A673 (cell line): ENCODE data around the gene CXADR.

Source experiments
- EZH2 ChIP-seq: fragments of 200-600 bp; sonication (generic); IDR thresholded peaks from 2 replicates; pipeline ENCODE4 v1.6.1; 2017; ENCODE audit warnings: borderline replicate concordance, low read depth, mild to moderate bottlenecking, mixed read lengths, antibody characterized with exemption, low read length; ENCODE audit not compliant: poor library complexity, severe bottlenecking
- TF ChIP-seq, protein P1 (sequence below): fragments of 300-800, 200-600 bp; sonication (generic); conservative IDR thresholded peaks from 2 replicates; pipeline ENCODE4 v1.5.1; 2017; ENCODE audit warnings: low read depth, mild to moderate bottlenecking, antibody characterized with exemption, low read length, moderate library complexity, mixed read lengths

DNA sequence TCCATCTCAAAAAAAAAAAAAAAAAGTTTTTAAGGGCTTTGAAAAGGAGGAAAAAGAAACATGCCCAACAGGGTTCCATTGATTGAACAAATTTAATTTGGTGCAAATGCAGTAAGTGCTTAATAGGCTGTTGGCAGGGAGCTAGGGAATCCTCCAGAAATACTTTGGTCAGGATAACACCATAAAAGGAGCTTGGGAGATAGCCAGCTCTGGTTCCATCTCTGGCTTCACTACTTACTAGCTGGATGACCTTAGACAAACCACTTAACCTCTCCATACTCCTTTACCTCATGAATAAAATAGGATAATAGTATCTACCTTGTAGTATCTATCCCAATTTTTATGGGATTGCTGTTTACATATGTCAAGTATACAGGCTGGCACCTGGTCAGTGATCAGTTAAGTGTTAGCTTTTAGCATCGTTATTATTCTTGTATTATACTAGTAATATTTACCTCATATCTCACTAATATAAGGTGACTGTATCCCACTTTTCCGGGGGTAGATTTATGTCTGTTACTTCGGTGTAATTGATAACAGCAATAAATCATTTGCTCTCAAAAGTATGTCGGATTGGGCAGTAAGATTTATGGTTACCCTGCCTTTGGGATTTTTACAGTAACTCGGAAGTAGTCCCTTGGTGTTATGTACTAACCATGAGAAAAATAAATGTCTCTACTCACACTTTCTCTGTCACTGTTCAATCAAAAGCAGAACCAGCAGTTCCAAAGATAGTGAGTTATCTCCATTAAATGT lies 63.4 kb downstream of the CXADR start:
- TF ChIP-seq, protein P1, sequence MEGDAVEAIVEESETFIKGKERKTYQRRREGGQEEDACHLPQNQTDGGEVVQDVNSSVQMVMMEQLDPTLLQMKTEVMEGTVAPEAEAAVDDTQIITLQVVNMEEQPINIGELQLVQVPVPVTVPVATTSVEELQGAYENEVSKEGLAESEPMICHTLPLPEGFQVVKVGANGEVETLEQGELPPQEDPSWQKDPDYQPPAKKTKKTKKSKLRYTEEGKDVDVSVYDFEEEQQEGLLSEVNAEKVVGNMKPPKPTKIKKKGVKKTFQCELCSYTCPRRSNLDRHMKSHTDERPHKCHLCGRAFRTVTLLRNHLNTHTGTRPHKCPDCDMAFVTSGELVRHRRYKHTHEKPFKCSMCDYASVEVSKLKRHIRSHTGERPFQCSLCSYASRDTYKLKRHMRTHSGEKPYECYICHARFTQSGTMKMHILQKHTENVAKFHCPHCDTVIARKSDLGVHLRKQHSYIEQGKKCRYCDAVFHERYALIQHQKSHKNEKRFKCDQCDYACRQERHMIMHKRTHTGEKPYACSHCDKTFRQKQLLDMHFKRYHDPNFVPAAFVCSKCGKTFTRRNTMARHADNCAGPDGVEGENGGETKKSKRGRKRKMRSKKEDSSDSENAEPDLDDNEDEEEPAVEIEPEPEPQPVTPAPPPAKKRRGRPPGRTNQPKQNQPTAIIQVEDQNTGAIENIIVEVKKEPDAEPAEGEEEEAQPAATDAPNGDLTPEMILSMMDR: no peak
- TF ChIP-seq EZH2: no peak
